ENCODE measurements around the gene TBCK.

The TBCK gene

GRCh38 chr4:105998171-105999063 is 317.6 kb downstream of the TBCK start:
- DNase-seq (ENCODE audit: low read depth in 3 of 3, low spot score in 1 of 3), result no peak

GRCh38 chr4:105996845-105997244 is 319.2 kb downstream of the TBCK start:
- DNase-seq (ENCODE audit: low read depth in 3 of 3, low spot score in 1 of 3), result no peak

GRCh38 chr4:105994841-105995501 is 321.0 kb downstream of the TBCK start:
- DNase-seq (ENCODE audit: low read depth in 3 of 3, low spot score in 1 of 3), result no peak

GRCh38 chr4:105994061-105994460 is 321.9 kb downstream of the TBCK start:
- no peak for DNase-seq (ENCODE audit: low read depth in 3 of 3, low spot score in 1 of 3)

GRCh38 chr4:105992641-105993305 is 323.2 kb downstream of the TBCK start:
- no peak for DNase-seq (ENCODE audit: low read depth in 3 of 3, low spot score in 1 of 3)

- no peak for DNase-seq (ENCODE audit: low read depth in 3 of 3, low spot score in 1 of 3)
Observed at GRCh38 chr4:105991726-105992125, 324.3 kb downstream of the TBCK start.
